TTC549 (cell line): ENCODE data around the gene PATJ.
"Not testable (repeated sequence)": the region's sequence is repeated elsewhere in the genome, so short reads cannot be mapped to it uniquely, and the experiment has no call there.

Experiments
- FAIRE-seq: peaks from 2 replicates; lab custom pipeline; 2012; peaks lifted over from hg19 to GRCh38; lab: Jason Lieb, UNC

The PATJ gene, protein sequence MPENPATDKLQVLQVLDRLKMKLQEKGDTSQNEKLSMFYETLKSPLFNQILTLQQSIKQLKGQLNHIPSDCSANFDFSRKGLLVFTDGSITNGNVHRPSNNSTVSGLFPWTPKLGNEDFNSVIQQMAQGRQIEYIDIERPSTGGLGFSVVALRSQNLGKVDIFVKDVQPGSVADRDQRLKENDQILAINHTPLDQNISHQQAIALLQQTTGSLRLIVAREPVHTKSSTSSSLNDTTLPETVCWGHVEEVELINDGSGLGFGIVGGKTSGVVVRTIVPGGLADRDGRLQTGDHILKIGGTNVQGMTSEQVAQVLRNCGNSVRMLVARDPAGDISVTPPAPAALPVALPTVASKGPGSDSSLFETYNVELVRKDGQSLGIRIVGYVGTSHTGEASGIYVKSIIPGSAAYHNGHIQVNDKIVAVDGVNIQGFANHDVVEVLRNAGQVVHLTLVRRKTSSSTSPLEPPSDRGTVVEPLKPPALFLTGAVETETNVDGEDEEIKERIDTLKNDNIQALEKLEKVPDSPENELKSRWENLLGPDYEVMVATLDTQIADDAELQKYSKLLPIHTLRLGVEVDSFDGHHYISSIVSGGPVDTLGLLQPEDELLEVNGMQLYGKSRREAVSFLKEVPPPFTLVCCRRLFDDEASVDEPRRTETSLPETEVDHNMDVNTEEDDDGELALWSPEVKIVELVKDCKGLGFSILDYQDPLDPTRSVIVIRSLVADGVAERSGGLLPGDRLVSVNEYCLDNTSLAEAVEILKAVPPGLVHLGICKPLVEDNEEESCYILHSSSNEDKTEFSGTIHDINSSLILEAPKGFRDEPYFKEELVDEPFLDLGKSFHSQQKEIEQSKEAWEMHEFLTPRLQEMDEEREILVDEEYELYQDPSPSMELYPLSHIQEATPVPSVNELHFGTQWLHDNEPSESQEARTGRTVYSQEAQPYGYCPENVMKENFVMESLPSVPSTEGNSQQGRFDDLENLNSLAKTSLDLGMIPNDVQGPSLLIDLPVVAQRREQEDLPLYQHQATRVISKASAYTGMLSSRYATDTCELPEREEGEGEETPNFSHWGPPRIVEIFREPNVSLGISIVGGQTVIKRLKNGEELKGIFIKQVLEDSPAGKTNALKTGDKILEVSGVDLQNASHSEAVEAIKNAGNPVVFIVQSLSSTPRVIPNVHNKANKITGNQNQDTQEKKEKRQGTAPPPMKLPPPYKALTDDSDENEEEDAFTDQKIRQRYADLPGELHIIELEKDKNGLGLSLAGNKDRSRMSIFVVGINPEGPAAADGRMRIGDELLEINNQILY (N-terminal part only)

DNA sequence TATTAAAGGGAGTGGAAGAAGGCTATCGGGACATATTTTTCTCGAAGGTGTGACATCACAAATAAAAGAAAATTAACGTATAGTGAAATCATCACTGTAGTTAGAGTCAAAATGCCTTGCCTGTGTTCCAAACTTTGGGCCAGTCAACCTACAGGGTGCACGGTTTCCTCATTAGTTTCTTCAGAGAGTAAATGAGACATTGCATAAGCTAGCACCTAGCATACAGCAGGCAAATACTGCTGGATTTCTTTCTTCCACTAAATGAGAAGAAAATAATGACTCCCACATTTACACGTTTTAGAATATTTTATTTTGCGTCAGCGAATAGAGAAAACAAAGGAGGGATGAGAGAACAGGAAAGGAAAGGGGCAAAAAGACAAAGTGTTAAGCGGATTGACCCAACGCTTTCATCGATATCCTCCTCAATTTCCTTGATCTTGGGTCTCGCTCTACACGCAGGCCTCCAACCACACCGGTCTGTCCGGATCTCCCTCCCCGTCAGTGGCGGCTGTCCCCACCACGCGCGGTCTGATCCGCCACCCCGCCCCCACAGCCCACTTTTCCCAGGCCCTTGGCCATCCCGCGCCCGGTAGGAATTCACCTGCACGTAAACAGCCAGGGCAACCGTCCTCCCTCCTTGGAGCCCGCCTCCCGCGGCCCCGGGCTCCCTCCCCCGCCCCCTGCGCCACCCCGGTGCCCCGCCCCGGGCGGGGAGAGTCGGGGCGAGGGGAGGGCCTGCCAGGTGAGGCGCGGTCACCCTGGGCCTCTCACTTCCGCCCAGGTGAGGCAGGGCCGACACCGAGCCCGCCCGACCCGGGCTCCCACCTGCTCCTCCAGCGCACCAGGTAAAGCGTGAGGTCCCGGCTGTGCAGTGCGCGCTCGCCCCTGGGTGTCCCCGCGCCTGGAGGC is at the start of gene PATJ:
PATJ (plus strand) TSS at position 770 of the 909 bp plus-strand sequence. CDS start 20,413 bp downstream, outside the sequence.
- FAIRE-seq, result no peak

GRCh38 chr1:61699911-61700851 is 42.1 kb upstream of the PATJ start:
- FAIRE-seq, result no peak

DNA sequence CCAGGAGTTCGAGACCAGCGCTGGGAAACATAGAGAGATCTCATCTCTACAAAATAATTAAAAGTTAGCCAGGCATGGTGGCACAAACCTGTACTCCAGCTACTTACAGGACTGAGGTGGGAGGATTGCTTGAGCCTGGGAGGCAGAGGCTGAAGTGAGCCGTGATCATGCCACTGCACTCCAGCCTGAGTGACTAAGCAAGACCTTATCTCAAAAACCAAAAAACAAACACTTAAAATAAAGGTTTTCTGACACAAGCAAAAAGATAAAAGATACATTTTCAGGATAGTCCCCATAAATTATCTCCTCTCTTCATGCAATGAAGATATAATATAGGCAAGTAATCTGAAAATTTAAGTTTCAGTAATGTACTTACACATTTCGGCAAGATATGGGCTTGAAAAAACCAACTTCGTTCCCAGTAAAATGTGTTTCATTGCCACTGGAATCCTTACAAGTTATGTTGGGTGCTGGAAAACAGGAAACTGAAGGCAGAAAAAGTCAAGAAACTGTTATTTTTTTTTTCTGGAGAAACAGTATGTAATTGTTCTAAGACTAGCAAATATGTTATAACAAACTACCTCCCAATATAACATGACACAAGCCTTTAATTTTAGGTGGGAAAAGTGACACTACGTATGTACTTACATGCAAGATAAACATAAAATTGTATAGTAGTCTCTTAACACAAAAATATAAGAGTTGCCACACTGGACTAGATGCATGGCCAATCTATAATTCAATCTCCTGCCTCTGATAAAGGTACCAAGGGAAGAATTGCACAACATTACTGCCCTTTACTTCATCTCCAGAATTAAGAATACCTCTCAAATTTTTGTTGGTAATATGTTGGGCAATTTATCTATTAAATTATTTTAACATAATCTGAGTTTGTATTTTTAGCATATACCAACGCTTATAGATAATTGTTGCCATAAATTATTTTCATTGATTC is 33.0 kb upstream of the PATJ start:
- FAIRE-seq, result no peak

GRCh38 chr1:61709908-61710289 is 32.4 kb upstream of the PATJ start:
- FAIRE-seq, result no peak

DNA sequence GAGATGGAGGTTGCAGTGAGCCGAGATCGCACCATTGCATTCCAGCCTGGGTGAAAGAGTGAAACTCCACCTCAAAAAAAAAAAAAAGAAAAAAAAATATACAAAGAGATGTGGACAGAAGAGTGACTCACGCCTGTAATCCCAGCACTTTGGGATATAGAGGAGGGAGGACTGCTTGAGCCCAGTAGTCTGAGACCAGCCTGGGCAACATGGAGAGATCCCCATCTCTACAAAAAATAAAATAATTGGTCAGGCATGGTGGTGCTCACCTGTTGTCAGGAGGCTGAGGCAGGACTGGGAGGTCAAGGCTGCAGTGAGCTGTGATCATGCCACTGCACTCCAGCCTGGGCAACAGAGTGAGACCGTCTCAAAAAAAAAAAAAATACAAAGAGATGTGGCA is 31.0 kb upstream of the PATJ start:
- FAIRE-seq, result not testable (repeated sequence)

DNA sequence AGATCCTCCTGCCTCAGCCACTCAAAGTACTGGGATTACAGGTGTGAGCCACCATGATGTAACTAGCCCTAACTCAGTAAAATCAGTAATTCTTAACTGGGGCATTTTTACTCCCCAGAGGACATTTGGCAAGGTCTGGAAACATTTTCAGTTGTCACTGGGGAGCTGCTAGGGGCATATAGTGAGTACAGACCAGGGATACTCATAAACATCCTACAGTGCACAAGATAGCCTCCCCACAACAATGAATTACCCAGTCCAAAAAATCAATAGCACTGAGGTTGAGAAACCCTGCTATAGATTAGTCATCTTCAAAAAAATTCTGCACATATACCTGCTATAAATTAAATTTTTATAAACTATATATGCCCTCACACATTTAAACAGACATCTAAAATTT is 30.3 kb upstream of the PATJ start:
- FAIRE-seq, result no peak

GRCh38 chr1:61718996-61719663 is 23.1 kb upstream of the PATJ start:
- not testable (repeated sequence) for FAIRE-seq

DNA sequence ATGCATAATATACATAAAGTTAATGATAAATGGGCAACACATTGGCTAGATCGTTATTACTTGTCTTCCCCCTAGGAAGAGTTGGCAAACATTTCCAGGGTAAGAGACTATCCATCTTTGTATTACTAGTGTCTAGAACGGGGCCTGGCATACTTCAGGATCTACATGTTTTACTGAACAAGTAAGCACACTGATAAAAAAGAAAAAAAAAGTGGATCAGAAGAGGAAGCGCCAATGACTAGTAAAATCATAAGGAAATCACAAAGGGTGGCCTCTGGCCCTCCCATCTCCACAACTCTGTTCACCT is 17.8 kb upstream of the PATJ start:
- FAIRE-seq, result no peak

DNA sequence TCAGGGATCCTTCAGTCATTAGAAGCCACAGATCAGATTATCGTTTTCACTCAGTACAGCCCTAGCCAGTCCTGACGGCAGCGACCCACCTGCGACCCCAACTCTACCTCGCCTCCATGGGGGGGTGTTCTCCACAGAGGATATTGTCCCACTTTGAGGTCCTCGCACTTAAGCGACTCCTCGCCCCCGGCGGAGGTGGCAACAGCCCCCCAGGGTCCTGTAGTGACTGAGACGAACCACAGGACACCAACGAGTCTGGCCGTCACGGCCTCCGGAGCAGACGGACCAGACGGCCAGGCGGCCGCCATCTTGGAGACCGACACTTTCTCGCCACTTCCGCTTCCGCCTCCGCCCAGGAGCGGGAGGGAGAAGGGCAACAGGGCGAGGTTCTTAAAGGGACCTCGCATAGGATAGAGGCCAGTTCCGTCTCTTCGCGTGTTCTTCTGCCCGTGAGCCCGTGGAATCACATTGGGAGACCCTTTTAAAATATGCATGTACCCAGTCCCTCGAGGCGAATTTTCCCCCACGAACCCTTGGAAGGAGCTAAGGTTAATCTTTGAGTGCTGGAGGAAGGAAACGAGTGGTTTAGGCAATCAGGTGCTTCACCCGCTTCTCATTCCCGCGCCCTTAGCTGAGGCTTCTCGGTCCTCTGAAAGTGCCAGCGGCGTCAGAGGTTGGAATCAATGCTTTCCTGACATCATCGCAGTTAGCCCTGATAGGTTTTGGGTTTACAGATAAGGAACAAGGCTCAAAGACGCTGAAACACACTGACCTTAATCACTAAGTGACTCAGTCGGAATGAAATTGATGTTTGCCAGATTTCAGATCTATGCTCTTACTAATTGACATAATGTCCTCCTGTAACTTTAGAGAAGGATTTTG is 17.2 kb upstream of the PATJ start, which contains the start of gene TM2D1:
TM2D1 (minus strand) TSS at position 329 of the 882 bp plus-strand sequence; CDS start at position 308, 21 bp downstream.
- FAIRE-seq, result no peak

- no peak for FAIRE-seq
Observed at GRCh38 chr1:61727544-61727943, 14.7 kb upstream of the PATJ start.

DNA sequence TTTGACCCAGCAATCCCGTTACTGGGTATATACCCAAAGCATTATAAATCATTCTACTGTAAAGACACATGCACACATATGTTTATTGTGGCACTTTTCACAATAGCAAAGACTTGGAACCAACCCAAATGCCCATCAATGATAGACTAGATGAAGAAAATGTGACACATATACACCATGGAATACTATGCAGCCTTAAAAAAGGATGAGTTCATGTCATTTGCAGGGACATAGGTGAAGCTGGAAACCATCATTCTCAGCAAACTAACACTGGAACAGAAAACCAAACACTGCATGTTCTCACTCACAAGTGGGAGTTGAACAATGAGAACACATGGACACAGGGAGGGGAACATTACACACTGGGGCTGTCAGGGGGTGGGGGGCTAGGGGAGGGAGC is 11.6 kb upstream of the PATJ start:
- not testable (repeated sequence) for FAIRE-seq

DNA sequence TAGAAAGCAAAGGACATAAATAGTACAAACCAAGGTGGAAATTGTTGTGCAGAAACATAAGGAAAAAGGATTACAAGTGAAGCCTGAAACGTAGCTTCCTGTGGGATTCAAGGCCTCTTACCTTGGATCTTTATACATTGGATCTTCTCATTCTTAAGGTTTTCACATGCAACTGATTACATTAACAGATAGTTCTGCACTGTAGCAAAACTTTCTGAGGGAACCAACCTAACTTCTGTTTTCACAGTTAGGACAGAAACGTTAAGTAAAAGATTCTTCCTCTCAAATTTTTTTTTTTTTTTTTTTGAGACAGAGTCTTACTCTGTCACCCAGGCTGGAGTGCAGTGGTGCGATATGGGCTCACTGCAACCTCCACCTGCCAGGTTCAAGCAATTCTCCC is 9.6 kb upstream of the PATJ start:
- no peak for FAIRE-seq

- FAIRE-seq, result no peak
Observed at GRCh38 chr1:61740751-61741700, 1.3 kb upstream of the PATJ start.

GRCh38 chr1:61742620-61743430 is 545 bp downstream of the PATJ start:
- no peak for FAIRE-seq

- no peak for FAIRE-seq
Observed at GRCh38 chr1:61743431-61743705, 1.1 kb downstream of the PATJ start.
